AG04449 (cell line): ENCODE results near the gene FGF7.

Source experiments
- CTCF ChIA-PET: fragments of 350-600 bp; formaldehyde crosslinking; extraction: SDS; loops from one replicate; lab custom pipeline; 2021; ENCODE audit warnings: antibody characterized with exemption; lab: Yijun Ruan, JAX
- POLR2A ChIA-PET: fragments of 400-600, 350-600 bp; formaldehyde crosslinking; extraction: SDS; loops from one replicate; lab custom pipeline; 2020; ENCODE audit warnings: antibody characterized with exemption, inconsistent platforms; lab: Yijun Ruan, JAX
- DNase-seq: peaks from one replicate; pipeline ENCODE4 v3.0.0-alpha.2; 2010; ENCODE audit warnings: low read depth, low spot score
- H3K4me3 ChIP-seq: 2 replicates; pipeline ENCODE4 v1.5.1; 2011; ENCODE audit warnings: low read depth, mild to moderate bottlenecking, control low read depth, low read length
- CTCF ChIP-seq: IDR thresholded peaks from one replicate; pipeline ENCODE4 v1.5.1; 2011; ENCODE audit warnings: mild to moderate bottlenecking, moderate library complexity, low read length, control low read depth, inconsistent platforms; ENCODE audit not compliant: insufficient read depth; ENCODE audit errors: missing control alignments

Gene FGF7

GRCh38 chr15:49435174-49435573 lies 12.1 kb downstream of the FGF7 start:
- no peak for DNase-seq
- POLR2A ChIA-PET = no interaction called here
- H3K4me3 ChIP-seq = no peak overlapping the region
- CTCF ChIA-PET = interaction anchor here (2.7 kb wide), 1 partner anchor 13 kb away, joined by 18 read pairs; the partner anchor contains the start of gene FGF7
- no peak for TF ChIP-seq CTCF

GRCh38 chr15:49436751-49437150 lies 13.7 kb downstream of the FGF7 start:
- CTCF ChIA-PET = interaction anchor here (2.7 kb wide), 1 partner anchor 14 kb away, joined by 18 read pairs; the partner anchor contains the start of gene FGF7
- DNase-seq = no peak
- H3K4me3 ChIP-seq = no peak overlapping the region
- POLR2A ChIA-PET = no interaction called here
- no peak for TF ChIP-seq CTCF

GRCh38 chr15:49438962-49439631 lies 16.1 kb downstream of the FGF7 start:
- ChIA-PET POLR2A (no interaction called here), CTCF (no interaction called here)
- no peak for TF ChIP-seq CTCF
- no peak for DNase-seq
- H3K4me3 ChIP-seq = no peak overlapping the region

GRCh38 chr15:49439678-49440395 lies 16.8 kb downstream of the FGF7 start:
- POLR2A ChIA-PET = no interaction called here
- H3K4me3 ChIP-seq = no peak overlapping the region
- CTCF ChIA-PET = interaction anchor here (0.7 to 1.7 kb wide), 2 partner anchors 13 to 563 kb away, joined by 3 to 4 read pairs; no protein-coding TSS in a partner anchor

GRCh38 chr15:49441356-49441755 lies 18.3 kb downstream of the FGF7 start:
- TF ChIP-seq CTCF = no peak
- DNase-seq = no peak
- no peak overlapping the region for H3K4me3 ChIP-seq
- ChIA-PET POLR2A (no interaction called here), CTCF (interaction anchor here (0.8 to 1.7 kb wide), 4 partner anchors 167 to 564 kb away, joined by 3 to 4 read pairs (median 3); no protein-coding TSS in a partner anchor)

More at GRCh38 chr15:49439678-49440395, 16.8 kb downstream of the FGF7 start:
- no peak for DNase-seq
- TF ChIP-seq CTCF = no peak

GRCh38 chr15:49441816-49442215 lies 18.8 kb downstream of the FGF7 start:
- DNase-seq = no peak
- CTCF ChIA-PET = interaction anchor here (0.6 to 1.1 kb wide), 4 partner anchors 8 to 704 kb away, joined by 3 to 4 read pairs (median 3); no protein-coding TSS in a partner anchor
- no peak overlapping the region for H3K4me3 ChIP-seq
- TF ChIP-seq CTCF = no peak
- POLR2A ChIA-PET = no interaction called here
